Measurements from ENCODE around the gene RAB20. TPM values are rescaled to one million over a fixed set of nuclear protein-coding genes. Genes with fewer than 3 reads are reported as not detected.
A peak's percentile ranks its signal among the peaks of the same experiment; 100 is the strongest.

The RAB20 gene
- total RNA-seq, 1 experiment from 2014 or later: 12.3 TPM

DNA sequence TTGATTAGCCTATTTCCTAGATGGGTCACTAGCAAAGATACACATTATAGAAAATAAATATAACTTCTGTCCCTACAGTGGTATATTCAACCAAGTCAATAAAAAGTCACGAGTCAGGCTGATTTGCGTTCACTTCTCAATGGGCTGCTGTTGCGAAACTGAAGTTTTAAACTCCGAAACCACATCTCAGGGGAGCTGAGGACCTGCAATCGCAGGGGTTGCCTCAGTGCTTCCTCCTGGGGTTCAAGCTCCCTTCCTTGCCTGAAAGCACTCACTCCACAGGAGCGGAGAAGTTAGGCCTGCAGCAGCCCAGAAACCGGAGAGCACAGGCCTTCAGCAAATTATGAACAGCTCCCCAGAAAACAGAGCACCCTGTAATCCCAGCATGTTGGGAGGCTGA lies 39.6 kb downstream of the RAB20 start:
- Histone ChIP-seq H2BK120ac (ENCODE audit: low read depth, low read length, poor library complexity, severe bottlenecking) (no peak overlapping the region), H3K4ac (ENCODE audit: low read depth, low read length) (no peak overlapping the region), H2BK20ac (ENCODE audit: low read depth, low read length, poor library complexity, severe bottlenecking) (no peak overlapping the region), H3K23ac (ENCODE audit: insufficient read length, low read depth, low read length) (no peak overlapping the region), H3K79me1 (ENCODE audit: insufficient read depth, low read depth, low read length, poor library complexity, severe bottlenecking) (peaks cover 4% of the 10 kb centered on the region), H4K5ac (ENCODE audit: insufficient read length, low read depth, low read length) (no peak overlapping the region), H3K9ac (ENCODE audit: extremely low read depth, insufficient read length, low read length) (no peak overlapping the region), H3K56ac (ENCODE audit: insufficient read length, low read depth, low read length) (no peak overlapping the region), H3K27me3 (ENCODE audit: insufficient read depth, low read length) (no peaks in the 10 kb centered on the region), H4K20me1 (ENCODE audit: control insufficient read depth, insufficient read depth, insufficient read length) (no peaks in the 10 kb centered on the region), H3K18ac (ENCODE audit: insufficient read length, low read depth, low read length) (no peak overlapping the region), H3K23me2 (ENCODE audit: insufficient read length, low read depth, low read length, poor library complexity, severe bottlenecking) (no peaks in the 10 kb centered on the region), H4K91ac (ENCODE audit: insufficient read length, low read depth, low read length) (no peak overlapping the region), H3K27ac (ENCODE audit: insufficient read length, low read depth, low read length) (no peak overlapping the region), H4K8ac (replicated peaks; ENCODE audit: insufficient read length, low read depth, low read length) (no peak overlapping the region), H3K4me1 (ENCODE audit: insufficient read depth, low read length) (0 out of 2 replicates have a peak, but pooled peaks cover 2% of the 10 kb centered on the region), H3K79me2 (ENCODE audit: insufficient read depth, low read length) (peaks cover 2% of the 10 kb centered on the region; the same call in 1 of the 2 replicates), H2AFZ (ENCODE audit: low read length) (no peak overlapping the region), H2BK15ac (ENCODE audit: low read depth, low read length) (no peak overlapping the region), H3K4me2 (ENCODE audit: insufficient read depth, insufficient read length, low read length) (no peak overlapping the region), H3K14ac (ENCODE audit: insufficient read depth, low read length) (no peak overlapping the region), H2BK12ac (ENCODE audit: insufficient read length, low read depth, low read length) (no peak overlapping the region), H2AK5ac (ENCODE audit: insufficient read length, low read length) (no peak overlapping the region), H2BK5ac (ENCODE audit: insufficient read length, low read length) (no peak overlapping the region), H3T11ph (ENCODE audit: low read length) (no peak overlapping the region), H3K9me3 (ENCODE audit: control insufficient read depth, low read depth, low read length) (no peaks in the 10 kb centered on the region)
- peaks cover 0 to 21% (median 4%) of the 10 kb centered on the region in 3 experiments; a peak in 3 of 7 replicates for H3K36me3 Mint-ChIP-seq (ENCODE audit: insufficient read depth in 1 of 3, low read depth in 3 of 3)
- no peaks in the 10 kb centered on the region for H3K9me3 Mint-ChIP-seq
- H3K27ac Mint-ChIP-seq: peak overlapping the region in 2 of 3 experiments; percentile 35 to 71; a peak in 2 of 7 replicates
- no CpG with 5 or more reads among the region's 7 CpGs for WGBS (ENCODE audit: extremely low coverage, insufficient read length, low lambda C conversion rate)
- no peak for TF ChIP-seq CTCF (conservative IDR thresholded peaks at IDR 0.05)
- DNase-seq: no peak
- H3K4me1 Mint-ChIP-seq: peaks cover 13 to 21% of the 10 kb centered on the region in 2 experiments
- H3K4me3 Mint-ChIP-seq: no peak overlapping the region
- H3K27me3 Mint-ChIP-seq (ENCODE audit: low read depth): no peaks in the 10 kb centered on the region
